ENCODE measurements around the gene GALK2.

- TF ChIP-seq CTCF (IDR thresholded peaks at IDR 0.05) = no peak
- TF ChIP-seq POLR2A (IDR thresholded peaks at IDR 0.05) = no peak
- no peak for TF ChIP-seq POLR2AphosphoS5 (IDR thresholded peaks at IDR 0.05)
Measured at GRCh38 chr15:49313650-49314049, 143.6 kb downstream of the GALK2 start.
